T-helper 2 cell treated with Interferon-gamma antibody and Interleukin-4, amounts not matched to agents 100 ng/mL and 5 ng/mL, for 36 hours (primary cell): ENCODE data around the gene GNB4. TPM values are rescaled to one million over a fixed set of nuclear protein-coding genes. Genes with fewer than 3 reads are reported as not detected.

Experiments used
- intact Hi-C: fragments of 100-400 bp; cut with micrococcal nuclease; formaldehyde crosslinking; loops from one replicate; pipeline ENCODE4 v1.15.1; 2023
- total RNA-seq: library from RNA; stranded (reverse); gene quantifications from 2 replicates; pipeline ENCODE4 v1.2.3, GENCODE V29; 2022

The GNB4 gene
- 10.8 and 11.9 TPM in 2 replicates for total RNA-seq

GRCh38 chr3:179451265-179452175 is at the start of gene GNB4:
GNB4 (minus strand) TSS chr3:179451470; CDS start chr3:179426200, 25,270 bp downstream.
- intact Hi-C loops, result loop anchor here (1.0 to 5.0 kb wide), 8 partner anchors 105 to 1461 kb away; partner anchors contain the start of genes ACTL6A, FXR1, MFN1 and MRPL47

- intact Hi-C loops, result no loop called here
These were observed 44.2 kb upstream of the GNB4 start for GRCh38 chr3:179495483-179495882.

DNA sequence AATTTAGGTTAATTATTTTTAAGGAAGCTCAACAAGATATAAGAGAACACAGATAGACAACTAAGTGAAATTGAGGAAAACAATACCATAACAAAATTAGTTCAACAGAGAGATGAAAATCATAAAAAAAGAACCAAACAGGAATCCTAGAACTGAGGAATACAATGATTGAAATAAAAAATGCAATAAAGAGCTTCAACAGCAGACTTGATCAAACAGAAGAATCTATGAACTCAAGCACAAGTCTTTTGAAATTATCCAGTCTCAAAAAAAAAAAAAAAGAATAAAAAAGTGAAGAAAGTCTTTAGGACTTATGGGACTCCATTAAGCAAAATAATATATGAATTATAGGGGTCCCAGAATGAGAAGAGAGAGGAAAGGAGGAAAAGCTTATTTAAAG is 42.0 kb upstream of the GNB4 start:
- intact Hi-C loops, result no loop called here

DNA sequence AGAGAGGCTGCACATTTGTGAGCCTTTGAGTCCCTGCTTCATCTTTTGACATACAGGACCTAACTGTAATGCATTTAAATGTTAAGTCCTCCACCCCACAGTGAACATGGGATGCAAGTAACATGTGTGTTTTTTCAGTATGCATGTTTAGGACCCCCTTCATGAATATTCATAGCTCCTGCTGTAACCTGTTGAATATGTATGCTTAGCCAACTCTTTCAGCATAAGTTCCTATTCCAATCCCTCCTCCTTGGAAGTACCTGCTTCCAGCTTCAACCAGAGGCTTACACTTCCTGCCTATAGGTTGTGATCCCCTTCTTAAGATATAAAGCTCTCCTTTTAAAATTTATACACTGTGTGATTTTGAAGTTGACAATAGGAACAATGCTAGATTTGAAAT is 36.9 kb upstream of the GNB4 start:
- intact Hi-C loops, result no loop called here

GRCh38 chr3:179486806-179487205 is 35.5 kb upstream of the GNB4 start:
- intact Hi-C loops, result no loop called here

DNA sequence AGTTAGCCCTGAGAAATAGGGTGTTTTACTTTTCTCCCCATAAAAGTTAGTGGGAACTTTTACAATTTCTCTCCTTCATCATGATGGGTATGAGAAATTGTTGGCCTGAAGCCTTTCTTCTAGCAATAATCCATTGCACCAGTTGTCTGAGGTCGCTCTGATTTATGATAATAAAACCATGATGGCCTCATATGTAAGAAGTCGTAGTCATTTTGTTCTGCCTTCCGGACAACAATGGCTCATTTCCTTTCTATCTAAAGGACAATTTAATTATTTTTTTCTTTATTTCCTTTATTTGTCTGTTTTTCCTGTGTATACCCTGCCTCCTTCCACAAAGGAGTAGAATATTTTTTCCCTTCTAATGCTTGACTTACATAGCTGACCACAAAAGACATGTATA is 31.6 kb upstream of the GNB4 start:
- intact Hi-C loops, result no loop called here

DNA sequence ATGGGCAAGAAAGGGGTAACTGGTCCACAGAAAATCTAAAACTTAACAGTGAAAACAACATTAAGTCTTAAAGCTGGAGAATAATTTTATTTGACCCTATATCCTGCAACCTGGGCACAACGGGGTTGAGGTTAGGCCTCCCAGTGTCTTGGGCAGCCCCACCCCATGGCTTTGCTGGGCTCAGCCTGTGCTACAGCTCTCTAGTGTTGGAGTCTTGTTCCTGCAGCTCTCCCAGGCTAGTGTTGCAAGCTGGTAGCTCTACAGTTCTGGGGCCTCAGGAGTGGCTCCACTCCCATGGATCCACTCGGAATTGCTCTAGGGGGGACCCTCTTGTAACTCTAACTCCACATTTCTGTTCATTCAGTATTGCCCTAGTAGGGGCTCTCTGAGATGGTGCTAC is 24.9 kb upstream of the GNB4 start:
- intact Hi-C loops, result no loop called here

DNA sequence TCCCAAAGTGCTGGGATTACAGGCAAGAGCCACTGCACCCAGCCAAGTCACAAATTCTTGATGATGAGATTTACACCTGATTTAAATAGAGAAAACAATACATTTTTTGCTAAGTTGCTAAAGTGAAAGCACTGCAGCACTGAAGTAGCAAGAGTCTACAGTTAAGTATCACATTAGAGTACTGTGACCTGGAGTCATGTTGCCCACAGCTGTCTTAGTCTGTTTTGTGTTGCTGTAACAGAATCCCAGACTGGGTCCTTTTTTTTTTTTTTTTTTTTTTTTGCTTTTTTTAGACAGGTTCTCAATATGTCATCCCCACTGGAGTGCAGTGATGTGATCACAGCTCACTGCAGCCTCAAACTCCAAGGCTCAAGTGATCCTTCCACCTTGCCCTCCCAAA is 23.2 kb upstream of the GNB4 start:
- intact Hi-C loops, result no loop called here

- intact Hi-C loops, result no loop called here
These were observed 22.3 kb upstream of the GNB4 start for GRCh38 chr3:179473565-179473964.

DNA sequence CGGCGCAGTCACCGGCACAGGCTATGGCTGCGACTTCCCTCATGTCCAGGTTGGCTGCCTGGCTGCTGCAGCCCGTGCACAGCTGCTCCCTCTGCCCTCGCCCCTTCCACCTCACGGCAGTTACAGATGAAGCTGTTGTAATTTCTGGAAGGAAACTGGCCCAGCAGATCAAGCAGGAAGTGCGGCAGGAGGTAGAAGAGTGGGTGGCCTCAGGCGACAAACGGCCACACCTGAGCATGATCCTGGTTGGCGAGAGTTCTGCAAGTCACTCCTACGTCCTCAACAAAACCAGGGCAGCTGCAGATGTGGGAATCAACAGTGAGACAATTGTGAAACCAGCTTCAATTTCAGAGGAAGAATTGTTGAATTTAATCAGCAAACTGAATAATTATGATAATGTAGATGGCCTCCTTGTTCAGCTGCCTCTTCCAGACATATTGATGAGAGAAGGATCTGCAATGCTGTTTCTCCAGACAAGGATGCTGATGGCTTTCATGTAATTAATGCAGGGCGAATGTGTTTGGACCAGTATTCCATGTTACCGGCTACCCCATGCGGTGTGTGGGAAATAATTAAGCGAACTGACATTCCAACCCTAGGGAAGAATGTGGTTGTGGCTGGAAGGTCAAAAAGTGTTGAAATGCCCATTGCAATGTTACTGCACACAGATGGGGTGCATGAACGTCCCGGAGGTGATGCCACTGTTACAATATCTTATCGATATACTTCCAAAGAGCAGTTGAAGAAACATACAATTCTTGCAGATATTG is 13.2 kb upstream of the GNB4 start:
- intact Hi-C loops, result no loop called here

- intact Hi-C loops, result no loop called here
These were observed 12.0 kb upstream of the GNB4 start for GRCh38 chr3:179463319-179463718.

- intact Hi-C loops, result no loop called here
These were observed 9.0 kb upstream of the GNB4 start for GRCh38 chr3:179460260-179460659.

GRCh38 chr3:179455954-179456353 is 4.7 kb upstream of the GNB4 start:
- intact Hi-C loops, result no loop called here

DNA sequence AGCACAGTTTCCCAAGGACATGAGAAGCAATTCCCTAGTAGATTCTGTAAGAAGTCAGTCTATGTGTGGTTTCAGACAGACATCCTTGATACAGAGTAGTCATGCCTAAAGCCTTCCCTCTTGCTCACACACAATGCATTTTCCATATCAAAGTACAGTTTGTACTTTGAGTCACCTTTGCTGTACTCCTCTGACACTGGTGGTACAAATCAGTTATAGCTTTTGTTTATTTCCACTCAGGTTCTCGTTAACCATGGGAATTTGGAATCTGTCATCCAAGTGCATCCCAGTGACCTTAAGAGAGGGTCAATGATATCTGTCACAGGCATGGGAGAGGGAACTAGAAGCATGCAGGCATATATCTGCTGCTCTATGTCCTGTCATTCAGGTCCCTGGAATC is 3.6 kb upstream of the GNB4 start:
- intact Hi-C loops, result loop anchor here (5.0 kb wide), 3 partner anchors 133 to 438 kb away; partner anchors contain the start of genes USP13 and ZNF639

DNA sequence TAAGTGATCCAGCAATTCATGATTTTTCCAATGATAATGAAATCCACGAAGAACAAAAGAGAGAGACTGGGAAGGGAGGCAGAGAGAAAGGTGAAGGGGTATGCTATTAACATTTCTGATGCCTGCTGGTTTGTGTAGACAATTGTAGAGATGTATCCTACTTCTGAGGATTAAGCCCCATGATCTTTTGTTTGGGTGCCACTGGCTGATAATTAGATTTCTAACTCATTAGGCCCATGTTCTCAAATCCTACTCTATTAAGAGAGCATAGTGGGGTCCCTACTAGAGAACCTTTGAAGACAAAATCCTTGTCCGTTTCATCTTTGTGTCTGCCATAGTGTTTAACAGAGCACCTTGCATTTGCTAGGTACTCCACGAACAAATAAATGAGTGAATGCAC is 2.7 kb upstream of the GNB4 start:
- intact Hi-C loops, result loop anchor here (5.0 kb wide), 3 partner anchors 132 to 437 kb away; partner anchors contain the start of genes USP13 and ZNF639

DNA sequence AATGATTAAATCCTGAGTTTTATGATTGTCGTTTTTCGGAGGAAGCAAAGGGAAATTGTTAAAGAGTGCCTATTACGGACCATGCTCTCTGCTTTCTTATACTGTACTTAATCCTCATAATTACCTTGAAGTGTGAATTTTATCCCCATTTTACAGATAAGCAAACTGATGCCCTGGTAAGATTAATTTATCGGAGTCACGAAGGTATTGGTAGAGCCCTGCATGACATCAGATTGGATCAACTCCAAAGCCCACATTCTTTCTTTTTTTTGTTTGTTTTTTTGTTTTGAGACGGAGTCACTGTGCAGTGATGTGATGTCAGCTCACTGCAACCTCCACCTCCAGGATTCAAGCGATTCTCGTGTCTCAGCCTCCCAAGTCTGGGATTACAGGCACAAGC is 1.6 kb upstream of the GNB4 start:
- intact Hi-C loops, result loop anchor here (1.0 to 5.0 kb wide), 4 partner anchors 109 to 436 kb away; partner anchors contain the start of genes ACTL6A, USP13 and ZNF639

GRCh38 chr3:179452176-179452564 is 900 bp upstream of the GNB4 start:
- intact Hi-C loops, result loop anchor here (1.0 to 5.0 kb wide), 4 partner anchors 110 to 435 kb away; partner anchors contain the start of genes ACTL6A, USP13 and ZNF639

GRCh38 chr3:179450901-179451264 is 387 bp downstream of the GNB4 start:
- intact Hi-C loops, result loop anchor here (1.0 to 5.0 kb wide), 7 partner anchors 104 to 1462 kb away; partner anchors contain the start of genes FXR1, MFN1, MRPL47 and NDUFB5

DNA sequence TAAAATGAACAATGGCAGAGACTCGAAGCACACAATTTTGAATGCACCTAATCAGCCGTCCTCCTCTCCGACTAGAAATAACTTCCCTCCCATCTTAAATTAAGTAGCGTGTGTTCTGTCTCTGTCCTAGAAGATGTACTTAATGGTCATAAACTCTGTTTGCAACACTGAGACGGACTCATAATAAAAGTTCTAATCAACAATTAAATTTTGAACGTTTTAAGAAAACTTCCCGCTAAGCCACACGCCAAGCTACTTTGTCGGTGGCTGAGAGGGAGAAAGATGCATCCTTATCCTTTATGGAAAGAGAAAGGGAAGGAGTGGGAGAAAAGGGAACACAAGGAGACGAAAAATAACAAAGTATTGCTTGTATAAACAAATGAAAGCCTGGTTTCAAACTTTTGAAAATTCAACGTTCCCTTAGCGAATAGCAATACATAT is 989 bp downstream of the GNB4 start:
- intact Hi-C loops, result loop anchor here (2.0 to 5.0 kb wide), 6 partner anchors 103 to 1463 kb away; partner anchors contain the start of genes FXR1, MFN1, MRPL47 and NDUFB5

GRCh38 chr3:179449636-179450035 is 1.6 kb downstream of the GNB4 start:
- intact Hi-C loops, result loop anchor here (2.0 to 5.0 kb wide), 6 partner anchors 103 to 1463 kb away; partner anchors contain the start of genes FXR1, MFN1, MRPL47 and NDUFB5

DNA sequence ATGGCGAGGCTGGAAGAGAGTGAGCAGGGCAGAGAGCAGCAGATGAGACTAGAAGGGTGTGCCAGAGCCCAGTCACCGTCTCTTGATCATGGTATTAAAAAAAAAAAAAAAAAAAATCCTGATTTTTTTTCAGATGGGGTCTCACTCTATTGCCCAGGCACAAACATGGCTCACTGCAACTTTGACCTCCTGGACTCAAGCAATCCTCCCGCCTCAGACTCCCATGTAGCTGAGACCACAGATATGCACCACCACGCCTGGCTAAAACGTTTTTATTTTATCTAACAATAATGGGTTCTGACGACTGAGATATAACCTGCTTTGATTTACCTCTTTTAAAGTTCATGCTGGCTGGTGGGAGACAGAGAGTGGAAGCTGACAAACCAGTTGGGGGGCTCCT is 4.0 kb downstream of the GNB4 start:
- intact Hi-C loops, result no loop called here
